ENCODE measurements around the gene BCLAF3. TPM values are rescaled to one million over a fixed set of nuclear protein-coding genes. Genes with fewer than 3 reads are reported as not detected.

BCLAF3 gene
- total RNA-seq, 4 donors from 2014 or later, result 3.8 to 23.7 (median 18.9) TPM

- intact Hi-C loops (cut with DNase I; ENCODE audit: low total_unique reads), result no loop called here
- Histone ChIP-seq H3K27ac (no peak overlapping the region), H3K4me1 (no peaks in the 10 kb centered on the region), H3K36me3 (no peaks in the 10 kb centered on the region), H3K9me3 (no peaks in the 10 kb centered on the region), H3K4me3 (no peak overlapping the region), H3K27me3 (no peaks in the 10 kb centered on the region)
- TF ChIP-seq POLR2A (IDR thresholded peaks at IDR 0.05) (no peak), CTCF (IDR thresholded peaks at IDR 0.05) (no peak)
- DNase-seq, result no peak
Observed at GRCh38 chrX:19964017-19964710, 26.7 kb downstream of the BCLAF3 start.

GRCh38 chrX:19960913-19961312, 29.9 kb downstream of the BCLAF3 start:
- intact Hi-C loops (cut with DNase I; ENCODE audit: low total_unique reads), result no loop called here

GRCh38 chrX:19958552-19959486, 32.0 kb downstream of the BCLAF3 start:
- Histone ChIP-seq H3K27me3 (peaks cover 0 to 3% of the 10 kb centered on the region in 2 donors), H3K36me3 (no peaks in the 10 kb centered on the region), H3K4me1 (no peaks in the 10 kb centered on the region), H3K4me3 (no peak overlapping the region), H3K27ac (no peak overlapping the region), H3K9me3 (no peaks in the 10 kb centered on the region)
- intact Hi-C loops (cut with DNase I; ENCODE audit: low total_unique reads), result no loop called here
- no peak for DNase-seq
- TF ChIP-seq POLR2A (IDR thresholded peaks at IDR 0.05), result no peak
- no peak for TF ChIP-seq CTCF (IDR thresholded peaks at IDR 0.05)

More at GRCh38 chrX:19960913-19961312, 29.9 kb downstream of the BCLAF3 start:
- peaks cover 0 to 3% of the 10 kb centered on the region in 2 donors for H3K27me3 ChIP-seq
- H3K4me1 ChIP-seq, result no peaks in the 10 kb centered on the region
- H3K4me3 ChIP-seq, result no peak overlapping the region
- H3K9me3 ChIP-seq, result no peaks in the 10 kb centered on the region
- no peak for DNase-seq
- no peak overlapping the region for H3K27ac ChIP-seq
- TF ChIP-seq CTCF (IDR thresholded peaks at IDR 0.05), result no peak
- no peak for TF ChIP-seq POLR2A (IDR thresholded peaks at IDR 0.05)
- no peaks in the 10 kb centered on the region for H3K36me3 ChIP-seq

- no peak overlapping the region for H3K27ac ChIP-seq
- H3K36me3 ChIP-seq, result no peaks in the 10 kb centered on the region
- TF ChIP-seq POLR2A (IDR thresholded peaks at IDR 0.05), result no peak
- H3K4me3 ChIP-seq, result no peak overlapping the region
- DNase-seq, result no peak
- H3K27me3 ChIP-seq, result peaks cover 0 to 3% of the 10 kb centered on the region in 2 donors
- no peaks in the 10 kb centered on the region for H3K4me1 ChIP-seq
- no peaks in the 10 kb centered on the region for H3K9me3 ChIP-seq
- intact Hi-C loops (cut with DNase I; ENCODE audit: low total_unique reads), result no loop called here
Observed at GRCh38 chrX:19956923-19957322, 33.9 kb downstream of the BCLAF3 start.

- Histone ChIP-seq H3K27ac (no peak overlapping the region), H3K36me3 (no peaks in the 10 kb centered on the region), H3K9me3 (no peaks in the 10 kb centered on the region), H3K4me3 (no peak overlapping the region), H3K27me3 (peaks cover 0 to 3% of the 10 kb centered on the region in 2 donors), H3K4me1 (no peaks in the 10 kb centered on the region)
- intact Hi-C loops (cut with DNase I; ENCODE audit: low total_unique reads), result no loop called here
- no peak for DNase-seq
- TF ChIP-seq CTCF (IDR thresholded peaks at IDR 0.05), result no peak
- no peak for TF ChIP-seq POLR2A (IDR thresholded peaks at IDR 0.05)
Observed at GRCh38 chrX:19956306-19956705, 34.6 kb downstream of the BCLAF3 start.

All from uterus (tissue), 4 donors.